HG03045 (cell line): ENCODE data around the gene ERFL.

Experiments
- ATAC-seq: cut with Tn5 transposase; IDR thresholded peaks from one replicate; pipeline ENCODE4 v1.9.1; 2021; ENCODE audit warnings: mild to moderate bottlenecking, moderate library complexity; ENCODE audit not compliant: unreplicated experiment

Gene ERFL

GRCh38 chr19:41927497-41928192 lies 604 bp downstream of the ERFL start:
- no peak for ATAC-seq

GRCh38 chr19:41926763-41927496 lies 1.3 kb downstream of the ERFL start:
- ATAC-seq: no peak

- no peak for ATAC-seq
These were observed 2.1 kb downstream of the ERFL start for GRCh38 chr19:41926028-41926762.

GRCh38 chr19:41925208-41926003 lies 2.8 kb downstream of the ERFL start:
- no peak for ATAC-seq

- ATAC-seq: no peak
These were observed 3.8 kb downstream of the ERFL start for GRCh38 chr19:41924151-41925145.

- no peak for ATAC-seq
These were observed 5.0 kb downstream of the ERFL start for GRCh38 chr19:41923045-41923788.

- ATAC-seq: no peak
These were observed 5.7 kb downstream of the ERFL start for GRCh38 chr19:41922585-41922984.

- no peak for ATAC-seq
These were observed 6.4 kb downstream of the ERFL start for GRCh38 chr19:41921577-41922576.

GRCh38 chr19:41920882-41921576 lies 7.2 kb downstream of the ERFL start:
- ATAC-seq: no peak

GRCh38 chr19:41919948-41920712 lies 8.1 kb downstream of the ERFL start:
- no peak for ATAC-seq

- no peak for ATAC-seq
These were observed 9.5 kb downstream of the ERFL start for GRCh38 chr19:41918653-41919244.

- ATAC-seq: no peak
These were observed 10.2 kb downstream of the ERFL start for GRCh38 chr19:41918095-41918494.

GRCh38 chr19:41917676-41918075 lies 10.6 kb downstream of the ERFL start:
- no peak for ATAC-seq

- no peak for ATAC-seq
These were observed 12.4 kb downstream of the ERFL start for GRCh38 chr19:41915776-41916414.

- ATAC-seq: no peak
These were observed 13.1 kb downstream of the ERFL start for GRCh38 chr19:41915021-41915775.
